Upper lobe of left lung (tissue), 6 donors: ENCODE data around the gene FLYWCH1. TPM values are rescaled to one million over a fixed set of nuclear protein-coding genes. Genes with fewer than 3 reads are reported as not detected.
"Not testable (repeated sequence)": the region's sequence is repeated elsewhere in the genome, so short reads cannot be mapped to it uniquely, and the experiment has no call there.

Experiments used
- ATAC-seq, 2 donors: fragments of 200-7000 bp; cut with Tn5 transposase; one replicate each; pipeline ENCODE4 v1.9.1; 2022; ENCODE audit warnings: mild to moderate bottlenecking in 2 of 2, moderate library complexity in 2 of 2; ENCODE audit not compliant: low FRiP score in 2 of 2
- DNase-seq, 2 donors: peaks; one replicate each; pipeline ENCODE4 v3.0.0-alpha.2; 2019 to 2020
- H3K27ac ChIP-seq, 4 donors: fragments of 200-600 bp; sonication (generic); one replicate each; pipeline ENCODE4 v1.5.1; 2016 to 2019
- H3K27me3 ChIP-seq, 4 donors: fragments of 200-600 bp; sonication (generic); one replicate each; pipeline ENCODE4 v1.5.1; 2017 to 2019
- H3K36me3 ChIP-seq, 4 donors: fragments of 200-600 bp; sonication (generic); one replicate each; pipeline ENCODE4 v1.5.1; 2016 to 2019
- H3K4me1 ChIP-seq, 4 donors: fragments of 200-600 bp; sonication (generic); one replicate each; pipeline ENCODE4 v1.5.1; 2018 to 2019
- H3K4me3 ChIP-seq, 4 donors: fragments of 200-600 bp; sonication (generic); one replicate each; pipeline ENCODE4 v1.5.1; 2017 to 2019; ENCODE audit warnings: mild to moderate bottlenecking in 2 of 4, moderate library complexity in 1 of 4
- H3K9me3 ChIP-seq, 4 donors: fragments of 200-600 bp; sonication (generic); one replicate each; pipeline ENCODE4 v1.5.1; 2018 to 2019
- EP300 ChIP-seq, 4 donors: sonication (generic); formaldehyde crosslinking; IDR thresholded peaks; one replicate each; pipeline ENCODE4 v1.5.1; 2017; ENCODE audit warnings: antibody characterized with exemption in 4 of 4, control low read depth in 2 of 4
- POLR2A ChIP-seq, 4 donors: fragments of 450-650 bp; IDR thresholded peaks; one replicate each; pipeline ENCODE4 v1.5.1; 2016 to 2017; ENCODE audit warnings: antibody characterized with exemption in 4 of 4, mild to moderate bottlenecking in 2 of 4
- POLR2AphosphoS5 ChIP-seq, 2 donors: sonication (generic); formaldehyde crosslinking; IDR thresholded peaks; one replicate each; pipeline ENCODE4 v1.5.1; 2017; ENCODE audit warnings: antibody characterized with exemption in 2 of 2
- WGBS, 2 donors: methylation state at CpG; one replicate each; pipeline ENCODE4 v1.1.5; 2017 to 2018; 5-methylcytosine and 5-hydroxymethylcytosine counted together
- total RNA-seq, 6 donors: library from RNA; depleted of rRNA in 4 of 6; stranded (reverse); fragments of >200 nt in 4 of 6; gene quantifications; one replicate each; pipeline versions ENCODE4 v1.1.0 to v1.2.1, GENCODE V29; 2016 to 2021
- TF ChIP-seq, protein P1 (sequence below), 6 experiments: fragments of 450-650 bp in 4 of 6; fragments of 200-600 bp in 2 of 6; sonication (generic) in 2 of 6; IDR thresholded peaks; one replicate each; pipeline ENCODE4 v1.5.1; 2016 to 2019; ENCODE audit warnings: antibody characterized with exemption in 6 of 6
- donor health status: DM: no; HTN: no; CAD: no; lungs with moderate emphysema.
- donor health status: DM: no; HTN: yes; CAD: no; lungs with severe emphysema.

Gene FLYWCH1
- total RNA-seq, 6 donors from 2014 or later: 19.3 to 162 (median 43.4) TPM

DNA sequence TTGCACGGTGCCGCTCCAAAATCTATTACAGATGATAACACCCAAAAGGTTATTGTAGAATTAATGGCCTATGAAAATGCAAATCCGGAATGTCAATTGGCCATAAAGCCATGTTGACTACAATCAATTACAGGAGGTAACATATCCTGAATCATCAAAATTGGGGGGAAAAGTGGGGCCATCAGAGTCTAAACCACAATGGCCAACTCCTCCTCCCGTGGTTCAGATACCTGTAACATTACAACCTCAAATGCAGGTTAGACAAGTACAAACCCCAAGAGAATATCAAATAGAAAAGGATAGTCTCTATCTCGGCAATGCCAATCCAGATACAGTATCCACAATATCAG, 14.9 kb downstream of the FLYWCH1 start:
- DNase-seq: no peak
- no peaks in the 10 kb centered on the region for H3K27me3 ChIP-seq
- TF ChIP-seq POLR2AphosphoS5 (IDR thresholded peaks at IDR 0.05): no peak
- TF ChIP-seq, protein P1, sequence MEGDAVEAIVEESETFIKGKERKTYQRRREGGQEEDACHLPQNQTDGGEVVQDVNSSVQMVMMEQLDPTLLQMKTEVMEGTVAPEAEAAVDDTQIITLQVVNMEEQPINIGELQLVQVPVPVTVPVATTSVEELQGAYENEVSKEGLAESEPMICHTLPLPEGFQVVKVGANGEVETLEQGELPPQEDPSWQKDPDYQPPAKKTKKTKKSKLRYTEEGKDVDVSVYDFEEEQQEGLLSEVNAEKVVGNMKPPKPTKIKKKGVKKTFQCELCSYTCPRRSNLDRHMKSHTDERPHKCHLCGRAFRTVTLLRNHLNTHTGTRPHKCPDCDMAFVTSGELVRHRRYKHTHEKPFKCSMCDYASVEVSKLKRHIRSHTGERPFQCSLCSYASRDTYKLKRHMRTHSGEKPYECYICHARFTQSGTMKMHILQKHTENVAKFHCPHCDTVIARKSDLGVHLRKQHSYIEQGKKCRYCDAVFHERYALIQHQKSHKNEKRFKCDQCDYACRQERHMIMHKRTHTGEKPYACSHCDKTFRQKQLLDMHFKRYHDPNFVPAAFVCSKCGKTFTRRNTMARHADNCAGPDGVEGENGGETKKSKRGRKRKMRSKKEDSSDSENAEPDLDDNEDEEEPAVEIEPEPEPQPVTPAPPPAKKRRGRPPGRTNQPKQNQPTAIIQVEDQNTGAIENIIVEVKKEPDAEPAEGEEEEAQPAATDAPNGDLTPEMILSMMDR (IDR thresholded peaks at IDR 0.05): no peak
- peaks cover 0 to 8% (median 3%) of the 10 kb centered on the region in 4 donors for H3K4me1 ChIP-seq
- peaks cover 8 to 28% (median 16%) of the 10 kb centered on the region in 4 donors for H3K36me3 ChIP-seq
- WGBS, 2 donors: 70 to 86% methylated on average over 5 of the region's 5 CpGs
- peak overlapping the region in 1 of 4 donors; percentile 23 for H3K4me3 ChIP-seq
- no peak for ATAC-seq
- H3K9me3 ChIP-seq: no peaks in the 10 kb centered on the region
- no peak overlapping the region for H3K27ac ChIP-seq

DNA sequence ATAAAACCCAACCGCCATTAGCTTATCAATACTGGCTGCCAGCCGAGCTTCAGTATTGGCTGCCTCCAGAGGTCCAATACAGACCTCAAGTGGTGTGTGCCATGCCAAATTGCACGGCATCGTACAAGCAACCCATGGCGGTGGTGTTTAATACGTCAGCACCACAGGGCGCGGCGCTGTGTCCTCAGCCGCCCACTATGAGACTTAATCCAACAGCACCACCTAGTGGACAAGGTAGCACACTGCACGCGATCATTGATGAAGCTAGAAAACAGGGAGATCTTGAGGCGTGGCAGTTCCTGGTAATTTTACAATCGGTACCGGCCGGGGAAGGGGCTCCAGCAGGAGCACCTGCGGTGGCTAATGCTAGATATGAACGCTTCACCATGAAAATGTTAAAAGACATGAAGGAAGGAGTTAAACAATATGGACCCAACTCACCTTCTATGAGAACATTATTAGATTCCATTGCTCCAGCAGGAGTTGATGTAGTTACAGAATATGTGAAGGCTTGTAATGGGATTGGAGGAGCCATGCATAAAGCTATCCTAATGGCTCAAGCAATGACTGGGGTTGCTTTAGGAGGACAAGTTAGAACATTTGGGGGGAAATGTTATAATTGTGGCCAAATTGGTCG, 15.4 kb downstream of the FLYWCH1 start:
- peaks cover 0 to 8% (median 3%) of the 10 kb centered on the region in 4 donors for H3K4me1 ChIP-seq
- DNase-seq (peak; percentile 87 to 92), ATAC-seq (peak; percentile 93 to 97)
- H3K4me3 ChIP-seq: peak overlapping the region in 1 of 4 donors; percentile 23
- H3K9me3 ChIP-seq: no peaks in the 10 kb centered on the region
- no peaks in the 10 kb centered on the region for H3K27me3 ChIP-seq
- no peak overlapping the region for H3K27ac ChIP-seq
- TF ChIP-seq EP300 (IDR thresholded peaks at IDR 0.05): no peak
- TF ChIP-seq POLR2A (IDR thresholded peaks at IDR 0.05): no peak
- TF ChIP-seq POLR2AphosphoS5 (IDR thresholded peaks at IDR 0.05): no peak
- TF ChIP-seq, protein P1 (IDR thresholded peaks at IDR 0.05): peak; percentile 92 to 97 (median 96)
- 8 to 9% methylated on average over 19 of the region's 19 CpGs for WGBS, 2 donors
- H3K36me3 ChIP-seq: peaks cover 8 to 28% (median 16%) of the 10 kb centered on the region in 4 donors

DNA sequence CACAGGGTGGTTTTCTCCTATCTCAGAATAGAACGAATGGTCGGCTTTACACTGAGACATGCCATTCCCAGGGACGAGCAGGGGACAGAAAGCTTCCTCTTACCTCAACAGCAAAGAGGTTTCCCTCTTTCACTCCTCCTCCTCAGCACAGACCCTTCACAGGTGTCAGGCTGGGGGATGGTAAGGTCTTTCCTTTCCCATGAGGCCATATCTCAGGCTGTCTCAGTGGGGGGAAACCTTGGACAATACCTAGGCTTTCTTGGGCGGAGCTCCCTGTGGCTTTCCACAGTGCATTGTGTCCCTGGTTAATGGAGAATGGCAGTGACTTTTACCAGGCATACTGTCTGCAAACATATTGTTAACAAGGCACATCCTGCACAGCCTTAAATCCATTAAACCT, 16.4 kb downstream of the FLYWCH1 start:
- not testable (repeated sequence) for H3K27ac ChIP-seq, H3K27me3 ChIP-seq, H3K4me1 ChIP-seq, H3K4me3 ChIP-seq, H3K9me3 ChIP-seq, DNase-seq, ATAC-seq
- peaks cover 8 to 30% (median 20%) of the 10 kb centered on the region in 4 donors for H3K36me3 ChIP-seq
- WGBS, 2 donors: 84 to 100% methylated on average over 4 of the region's 4 CpGs

- no peak for ATAC-seq
- TF ChIP-seq EP300 (IDR thresholded peaks at IDR 0.05) (no peak), POLR2A (IDR thresholded peaks at IDR 0.05) (no peak), POLR2AphosphoS5 (IDR thresholded peaks at IDR 0.05) (no peak)
- TF ChIP-seq, protein P1 (IDR thresholded peaks at IDR 0.05): no peak
These were observed 17.1 kb downstream of the FLYWCH1 start for GRCh38 chr16:2928796-2929195.

GRCh38 chr16:2929693-2930092, 18.0 kb downstream of the FLYWCH1 start:
- TF ChIP-seq EP300 (IDR thresholded peaks at IDR 0.05) (no peak), POLR2AphosphoS5 (IDR thresholded peaks at IDR 0.05) (no peak), POLR2A (IDR thresholded peaks at IDR 0.05) (no peak)
- TF ChIP-seq, protein P1 (IDR thresholded peaks at IDR 0.05): no peak
- Histone ChIP-seq H3K4me3 (no peak overlapping the region), H3K36me3 (peaks cover 8 to 46% (median 35%) of the 10 kb centered on the region in 4 donors), H3K27me3 (no peaks in the 10 kb centered on the region), H3K4me1 (peaks cover 0 to 8% (median 3%) of the 10 kb centered on the region in 4 donors), H3K9me3 (no peaks in the 10 kb centered on the region), H3K27ac (no peak overlapping the region)
- ATAC-seq (no peak), DNase-seq (peak in 1 of 2 donors; percentile 69)
- WGBS, 2 donors: 91 to 93% methylated on average over 8 to 11 of the region's 14 CpGs

More at GRCh38 chr16:2928796-2929195, 17.1 kb downstream of the FLYWCH1 start:
- H3K27ac ChIP-seq: no peak overlapping the region
- DNase-seq: no peak
- H3K4me3 ChIP-seq: no peak overlapping the region
- whole genome bisulfite sequencing, 2 donors: 85 to 87% methylated on average over 7 to 11 of the region's 11 CpGs
- H3K36me3 ChIP-seq: peaks cover 8 to 37% (median 26%) of the 10 kb centered on the region in 4 donors
- H3K27me3 ChIP-seq: no peaks in the 10 kb centered on the region
- no peaks in the 10 kb centered on the region for H3K9me3 ChIP-seq
- H3K4me1 ChIP-seq: peaks cover 0 to 8% (median 3%) of the 10 kb centered on the region in 4 donors
